SU-DHL-6 (cell line): ENCODE measurements around the gene TMEM198.

Source experiments
- H2AFZ ChIP-seq: fragments of 200-600 bp; sonication (generic); 2 replicates; pipeline ENCODE4 v1.6.1; 2014; ENCODE audit warnings: low read depth, mild to moderate bottlenecking, moderate library complexity, mixed read lengths, antibody characterized with exemption, low read length; ENCODE audit not compliant: severe bottlenecking
- H3F3A ChIP-seq: fragments of 200-600 bp; shearing (Covaris generic); 2 replicates; pipeline ENCODE4 v1.6.0; 2016; ENCODE audit warnings: antibody characterized with exemption, mild to moderate bottlenecking; ENCODE audit not compliant: insufficient read depth
- H3K27ac ChIP-seq: fragments of 200-600 bp; sonication (generic); 2 replicates; pipeline ENCODE4 v1.5.1; 2016; ENCODE audit warnings: low read depth, mild to moderate bottlenecking, low read length, moderate library complexity, mixed read lengths
- H3K27me3 ChIP-seq: fragments of 200-600 bp; sonication (generic), shearing (Covaris generic); 2 replicates; pipeline ENCODE4 v1.6.0; 2014; ENCODE audit warnings: mild to moderate bottlenecking, low read length
- H3K36me3 ChIP-seq: fragments of 200-600 bp; sonication (generic); 2 replicates; pipeline ENCODE4 v1.6.1; 2014; ENCODE audit warnings: mild to moderate bottlenecking, low read length, mixed read lengths
- H3K4me2 ChIP-seq: fragments of 300-600, 200-600 bp; shearing (Covaris generic), sonication (generic); 2 replicates; pipeline ENCODE4 v1.6.0; 2014; ENCODE audit warnings: low read length, low read depth, mild to moderate bottlenecking; ENCODE audit not compliant: poor library complexity, severe bottlenecking
- H3K4me3 ChIP-seq: fragments of 200-600 bp; sonication (generic); 2 replicates; pipeline ENCODE4 v1.5.1; 2014; ENCODE audit warnings: antibody characterized with exemption, low read length, mild to moderate bottlenecking, mixed read lengths; ENCODE audit not compliant: insufficient read depth, poor library complexity, severe bottlenecking
- H3K79me2 ChIP-seq: fragments of 200-600 bp; sonication (generic); 2 replicates; pipeline ENCODE4 v1.6.1; 2014; ENCODE audit warnings: mild to moderate bottlenecking, low read length, moderate library complexity; ENCODE audit not compliant: insufficient read depth
- H3K9ac ChIP-seq: fragments of 200-600 bp; sonication (generic); 2 replicates; pipeline ENCODE4 v1.7.0; 2014; ENCODE audit warnings: mild to moderate bottlenecking, low read length
- H3K9me2 ChIP-seq: fragments of 200-600 bp; sonication (generic); replicated peaks from 2 replicates; pipeline ENCODE4 v1.6.1; 2014; ENCODE audit warnings: low read length; ENCODE audit not compliant: insufficient read depth
- H3K9me3 ChIP-seq: fragments of 200-600 bp; sonication (generic); 2 replicates; pipeline ENCODE4 v1.6.1; 2014; ENCODE audit warnings: low read length, mixed read lengths; ENCODE audit not compliant: insufficient read depth
- H4K20me1 ChIP-seq: fragments of 200-600 bp; sonication (generic); 2 replicates; pipeline ENCODE4 v1.6.1; 2014; ENCODE audit warnings: low read depth, mild to moderate bottlenecking, antibody characterized with exemption, low read length, moderate library complexity, mixed read lengths
- EZH2phosphoT487 ChIP-seq: fragments of 200-600 bp; sonication (generic), shearing (Covaris generic); conservative IDR thresholded peaks from 2 replicates; pipeline ENCODE4 v1.6.1; 2018; ENCODE audit warnings: mild to moderate bottlenecking, antibody characterized with exemption, low read length, moderate library complexity, mixed read lengths
- TF ChIP-seq, protein P1 (sequence below): fragments of 200-600 bp; sonication (generic); IDR thresholded peaks from one replicate; pipeline ENCODE4 v1.5.1; 2017; ENCODE audit warnings: antibody characterized with exemption, mild to moderate bottlenecking, low read length, moderate library complexity; ENCODE audit not compliant: insufficient read depth, poor library complexity, severe bottlenecking

Gene TMEM198

DNA sequence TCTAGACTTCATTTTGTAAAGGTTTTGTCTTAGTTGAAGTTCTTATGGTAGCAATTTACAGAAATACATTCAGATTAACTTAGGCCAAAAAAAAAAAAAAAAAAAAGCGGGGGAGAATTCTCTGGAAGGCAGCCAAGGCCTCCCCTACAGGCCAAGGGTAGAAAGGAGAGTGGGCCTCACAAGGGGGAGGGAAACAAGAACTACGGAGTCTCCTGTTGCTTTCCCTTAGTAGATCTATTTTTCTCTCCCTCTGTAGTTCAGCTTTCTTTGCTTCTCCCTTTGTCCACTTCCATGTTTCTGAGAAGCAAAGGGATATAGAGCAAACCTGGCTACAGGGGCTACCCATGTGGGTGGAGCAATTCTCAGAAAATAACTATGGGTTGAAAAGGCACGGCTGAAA is 51.4 kb downstream of the TMEM198 start:
- no peak overlapping the region for H3K4me3 ChIP-seq
- H3K9me3 ChIP-seq = no peaks in the 10 kb centered on the region
- H3K79me2 ChIP-seq = 0 out of 2 replicates have a peak, but pooled peaks cover 9% of the 10 kb centered on the region
- H3K36me3 ChIP-seq = no peaks in the 10 kb centered on the region
- no peak overlapping the region for H2AFZ ChIP-seq
- no peak overlapping the region for H3K27ac ChIP-seq
- H3K9ac ChIP-seq = no peak overlapping the region
- H3K4me2 ChIP-seq = no peak overlapping the region
- no peaks in the 10 kb centered on the region for H4K20me1 ChIP-seq
- no peaks in the 10 kb centered on the region for H3K9me2 ChIP-seq
- no peak for TF ChIP-seq EZH2phosphoT487
- TF ChIP-seq, protein P1, sequence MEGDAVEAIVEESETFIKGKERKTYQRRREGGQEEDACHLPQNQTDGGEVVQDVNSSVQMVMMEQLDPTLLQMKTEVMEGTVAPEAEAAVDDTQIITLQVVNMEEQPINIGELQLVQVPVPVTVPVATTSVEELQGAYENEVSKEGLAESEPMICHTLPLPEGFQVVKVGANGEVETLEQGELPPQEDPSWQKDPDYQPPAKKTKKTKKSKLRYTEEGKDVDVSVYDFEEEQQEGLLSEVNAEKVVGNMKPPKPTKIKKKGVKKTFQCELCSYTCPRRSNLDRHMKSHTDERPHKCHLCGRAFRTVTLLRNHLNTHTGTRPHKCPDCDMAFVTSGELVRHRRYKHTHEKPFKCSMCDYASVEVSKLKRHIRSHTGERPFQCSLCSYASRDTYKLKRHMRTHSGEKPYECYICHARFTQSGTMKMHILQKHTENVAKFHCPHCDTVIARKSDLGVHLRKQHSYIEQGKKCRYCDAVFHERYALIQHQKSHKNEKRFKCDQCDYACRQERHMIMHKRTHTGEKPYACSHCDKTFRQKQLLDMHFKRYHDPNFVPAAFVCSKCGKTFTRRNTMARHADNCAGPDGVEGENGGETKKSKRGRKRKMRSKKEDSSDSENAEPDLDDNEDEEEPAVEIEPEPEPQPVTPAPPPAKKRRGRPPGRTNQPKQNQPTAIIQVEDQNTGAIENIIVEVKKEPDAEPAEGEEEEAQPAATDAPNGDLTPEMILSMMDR = no peak
- no peaks in the 10 kb centered on the region for H3K27me3 ChIP-seq
- H3F3A ChIP-seq = no peaks in the 10 kb centered on the region

DNA sequence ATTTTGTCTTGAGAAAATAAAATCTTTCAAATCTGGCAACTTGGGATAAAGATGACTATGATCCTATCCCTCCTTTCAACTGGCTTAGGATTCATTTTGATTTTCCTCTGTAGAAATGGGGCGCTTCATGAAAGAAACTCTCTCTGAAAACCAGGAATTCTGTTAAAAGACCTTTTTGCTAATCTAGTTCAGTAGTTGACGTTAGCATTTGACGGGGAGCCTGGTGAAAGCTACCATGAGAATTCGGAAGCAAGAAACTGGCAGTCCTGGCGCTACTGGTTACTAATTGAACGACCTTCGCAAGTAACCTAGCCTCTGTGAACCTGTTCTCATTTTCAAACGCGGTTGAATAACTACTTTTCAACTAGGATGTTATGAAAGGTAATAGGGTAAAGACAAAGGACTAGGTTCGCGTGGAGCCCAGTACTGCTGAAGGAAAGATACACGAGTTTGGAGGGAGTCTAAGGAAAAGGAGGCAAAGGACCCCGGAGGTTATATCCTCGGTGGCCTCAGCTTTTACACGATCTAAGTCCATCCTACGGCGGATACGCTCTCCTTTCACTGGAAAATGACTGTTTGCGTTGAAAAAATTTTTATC is 53.2 kb downstream of the TMEM198 start:
- peak overlapping the region; percentile 70 for H2AFZ ChIP-seq
- H3F3A ChIP-seq = no peaks in the 10 kb centered on the region
- no peaks in the 10 kb centered on the region for H3K9me2 ChIP-seq
- peak overlapping the region; percentile 70 for H3K4me3 ChIP-seq
- no peaks in the 10 kb centered on the region for H3K27me3 ChIP-seq
- TF ChIP-seq, protein P1 = no peak
- TF ChIP-seq EZH2phosphoT487 = no peak
- H3K79me2 ChIP-seq = 0 out of 2 replicates have a peak, but pooled peaks cover 9% of the 10 kb centered on the region
- H3K27ac ChIP-seq = peak overlapping the region; percentile 65
- no peaks in the 10 kb centered on the region for H3K9me3 ChIP-seq
- H3K36me3 ChIP-seq = no peaks in the 10 kb centered on the region
- H4K20me1 ChIP-seq = no peaks in the 10 kb centered on the region
- H3K4me2 ChIP-seq = peak overlapping the region; percentile 76
- H3K9ac ChIP-seq = peak overlapping the region; percentile 66

DNA sequence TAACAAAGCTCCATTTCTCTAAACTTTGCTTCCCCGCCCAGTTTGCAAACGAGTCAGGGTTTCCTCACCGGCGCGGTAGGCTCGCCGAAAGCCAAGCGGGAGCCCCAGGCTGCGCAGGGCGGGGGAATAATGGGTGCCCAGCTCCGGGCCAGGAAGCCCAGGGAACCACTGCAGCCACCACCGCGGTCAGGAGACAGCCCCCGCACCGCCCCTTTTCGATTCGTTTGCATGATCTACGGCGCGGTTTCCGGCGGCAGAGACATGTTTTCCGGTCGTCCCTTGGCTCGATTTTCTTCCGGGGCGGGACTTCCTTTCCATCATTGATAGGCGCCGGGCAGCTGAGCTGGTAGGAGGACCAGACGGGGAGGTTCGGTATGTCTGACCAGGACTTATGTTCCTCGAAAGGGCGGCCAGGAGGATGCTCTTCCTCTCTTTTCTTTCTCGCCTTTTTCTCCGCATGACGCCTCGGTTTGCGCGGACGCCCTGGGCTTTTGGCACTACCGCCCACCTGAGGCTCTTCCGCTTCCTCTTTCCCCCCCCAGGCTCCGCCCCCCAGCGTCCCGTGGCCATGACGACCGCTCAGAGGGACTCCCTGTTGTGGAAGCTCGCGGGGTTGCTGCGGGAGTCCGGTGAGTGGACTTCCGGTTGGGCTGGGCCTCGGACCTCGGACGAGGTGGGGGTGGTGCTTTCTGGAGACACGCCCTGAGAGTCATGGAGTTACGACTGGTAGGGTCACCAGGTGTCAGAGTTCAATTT is 53.9 kb downstream of the TMEM198 start, which contains the start of gene STK11IP:
STK11IP (plus strand) TSS at position 306 of the 756 bp plus-strand sequence; CDS start at position 569, 263 bp downstream.
- Histone ChIP-seq H3F3A (no peaks in the 10 kb centered on the region), H3K4me2 (peak within 1 kb of the TSS; percentile 76), H3K4me3 (peak within 1 kb of the TSS; percentile 70), H3K9me3 (no peaks in the 10 kb centered on the region), H3K27me3 (no peaks in the 10 kb centered on the region), H3K9me2 (no peaks in the 10 kb centered on the region), H2AFZ (peak within 1 kb of the TSS; percentile 70), H4K20me1 (no peaks in the 10 kb centered on the region), H3K27ac (peak within 1 kb of the TSS; percentile 65), H3K79me2 (0 out of 2 replicates have a peak, but pooled peaks cover 9% of the 10 kb centered on the region), H3K36me3 (no peaks in the 10 kb centered on the region), H3K9ac (peak within 1 kb of the TSS; percentile 66)
- no peak for TF ChIP-seq EZH2phosphoT487
- TF ChIP-seq, protein P1 = no peak
